HG03460 (cell line): ENCODE measurements around the gene SPARC.

Experiments used
- ATAC-seq: cut with Tn5 transposase; IDR thresholded peaks from one replicate; pipeline ENCODE4 v1.9.1; 2021; ENCODE audit not compliant: unreplicated experiment

The SPARC gene

DNA sequence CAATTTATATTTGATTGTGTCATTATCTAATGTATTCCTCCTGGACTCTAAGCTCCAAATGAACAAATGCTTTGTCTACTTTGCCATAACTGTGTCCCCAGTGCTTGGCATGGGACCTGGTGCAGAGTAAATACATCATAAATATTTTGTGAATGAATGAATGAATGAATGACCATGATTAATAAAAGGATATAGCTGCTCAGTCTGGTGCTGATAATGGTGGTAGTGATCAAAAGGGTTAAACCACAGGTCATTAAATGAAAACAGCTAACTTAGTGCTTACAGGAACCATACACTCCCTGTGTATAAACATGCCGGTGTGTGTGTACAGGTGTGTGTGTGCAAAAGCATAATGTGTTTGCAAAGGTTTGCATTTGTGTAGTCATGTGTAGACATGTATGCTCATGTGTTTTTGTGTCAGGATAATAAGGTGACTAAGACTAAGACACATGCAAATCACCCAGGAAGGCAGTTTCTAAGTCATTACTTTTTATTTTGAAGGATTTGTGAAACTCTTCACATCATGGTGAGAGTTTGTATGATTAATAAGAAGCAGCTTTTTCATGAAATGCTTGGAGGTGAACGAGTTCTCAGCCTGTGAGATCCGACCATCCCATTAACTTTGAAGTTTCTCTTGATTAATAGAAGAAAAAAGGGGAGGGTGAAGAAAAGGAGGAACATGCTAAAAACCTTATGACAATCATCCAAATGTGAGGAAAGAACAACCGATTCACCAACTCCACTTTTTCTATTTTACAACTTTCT, 24.6 kb downstream of the SPARC start:
- peak; percentile 66 for ATAC-seq

DNA sequence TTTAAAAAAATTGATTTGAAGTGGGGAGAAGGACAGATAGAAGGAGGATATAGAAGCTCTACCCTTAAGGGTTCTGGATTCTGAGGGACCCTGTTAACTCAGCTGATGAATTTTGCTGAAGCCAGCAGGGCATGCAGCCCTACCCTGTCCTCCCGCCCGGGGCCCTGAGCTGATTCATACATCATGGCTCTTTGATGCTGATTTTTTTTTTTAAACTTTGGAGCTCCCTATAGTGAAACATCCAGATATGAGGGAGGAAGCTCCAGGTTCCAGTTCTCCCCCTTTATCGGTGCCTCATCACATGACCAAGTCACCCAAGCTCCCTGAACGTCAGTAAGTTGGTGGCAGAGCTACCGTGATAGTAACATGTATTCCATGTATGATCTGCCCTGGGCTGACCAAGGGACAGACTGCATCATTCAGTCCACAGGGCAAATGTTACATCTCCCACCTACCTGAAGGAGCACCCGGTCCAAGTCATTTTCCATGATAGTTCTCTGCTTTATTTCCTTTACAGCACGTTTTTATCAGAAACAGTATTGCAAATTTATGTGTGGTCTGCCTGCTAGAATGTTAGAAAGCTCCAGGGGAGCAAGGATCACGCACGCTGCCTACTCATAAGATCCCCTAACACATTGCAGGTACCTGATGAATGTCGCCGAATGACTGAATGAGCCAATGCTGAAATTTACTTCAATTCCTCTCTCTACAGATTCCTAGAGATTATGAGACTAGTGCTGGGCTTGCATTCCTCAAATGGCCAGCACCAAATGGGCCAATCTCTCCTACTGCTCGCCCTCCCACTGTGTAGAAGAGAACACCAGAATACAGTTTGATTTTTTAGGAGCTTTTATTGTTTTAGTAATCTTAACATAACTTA, 25.9 kb downstream of the SPARC start:
- no peak for ATAC-seq

DNA sequence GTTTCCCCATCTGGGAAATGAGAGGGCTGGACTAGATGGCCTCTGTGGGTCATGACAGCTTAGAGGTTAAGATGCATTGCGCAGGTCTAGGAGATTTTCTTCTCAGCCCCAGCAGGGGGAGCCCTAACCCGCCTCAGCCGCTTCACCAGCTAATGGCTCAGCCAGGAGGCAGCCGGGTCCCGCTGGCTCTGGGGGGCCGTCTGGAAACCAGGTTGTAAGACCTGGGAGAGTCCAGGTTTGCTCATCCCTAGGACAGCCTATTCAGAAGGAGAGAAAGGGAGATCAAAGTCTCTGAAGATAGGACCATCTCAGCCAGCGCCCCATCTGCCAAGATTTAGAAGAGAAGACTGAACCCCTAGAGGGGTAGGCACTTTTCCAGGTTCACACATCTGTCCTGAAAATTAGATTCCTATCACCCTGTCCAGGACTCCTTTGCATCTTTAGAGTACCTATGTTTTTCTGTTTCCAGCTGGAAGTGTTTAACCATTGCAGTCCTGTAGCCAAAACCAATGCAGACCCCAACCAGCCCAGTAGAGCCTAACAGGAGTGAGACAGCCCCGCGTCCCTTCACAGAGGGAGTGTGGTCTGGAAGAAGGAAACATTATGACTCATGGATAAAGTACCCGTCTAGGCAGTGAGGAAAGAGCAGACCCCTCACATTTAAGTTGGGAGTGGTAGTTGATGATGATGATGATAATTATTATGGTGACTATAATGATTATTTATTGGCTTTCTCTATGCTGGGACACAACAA, 27.5 kb downstream of the SPARC start:
- peak; percentile 55 for ATAC-seq

DNA sequence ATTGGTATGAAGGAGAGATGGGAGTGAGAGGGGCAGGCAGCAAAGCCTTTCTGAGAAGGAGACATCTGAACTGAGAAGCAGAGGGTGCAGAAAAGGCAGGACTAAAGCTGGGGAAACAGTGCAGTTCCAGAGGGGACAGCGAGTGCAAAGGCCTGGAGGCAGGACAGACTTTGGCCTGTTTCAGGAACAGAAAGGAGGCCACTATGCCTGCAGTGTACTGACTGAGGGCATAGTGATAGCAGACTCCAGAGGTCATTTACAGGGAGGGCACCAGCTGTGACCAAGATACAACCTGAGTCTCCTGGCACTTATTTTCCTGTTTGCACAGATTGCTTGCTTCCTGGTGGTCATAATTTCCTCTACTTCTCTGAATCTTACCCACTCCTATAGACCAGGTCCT, 29.6 kb downstream of the SPARC start:
- ATAC-seq = no peak

DNA sequence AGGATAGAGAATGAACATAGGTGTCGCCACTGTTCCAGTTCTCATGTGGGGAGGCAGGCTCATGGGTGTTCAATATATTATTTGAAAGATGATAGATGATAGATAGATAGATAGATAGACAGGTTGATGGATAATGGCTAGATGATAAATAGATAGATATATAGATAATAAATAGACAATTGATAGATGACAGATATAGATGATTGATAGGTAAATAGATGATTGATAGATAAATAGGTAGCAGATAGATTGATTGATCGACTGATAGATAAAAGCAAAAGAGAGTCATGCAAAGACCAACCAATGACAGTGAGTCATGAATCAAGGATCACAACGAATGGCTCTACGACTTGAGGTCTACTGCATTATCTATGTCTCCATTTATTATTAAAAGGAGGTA, 30.4 kb downstream of the SPARC start:
- ATAC-seq = no peak

DNA sequence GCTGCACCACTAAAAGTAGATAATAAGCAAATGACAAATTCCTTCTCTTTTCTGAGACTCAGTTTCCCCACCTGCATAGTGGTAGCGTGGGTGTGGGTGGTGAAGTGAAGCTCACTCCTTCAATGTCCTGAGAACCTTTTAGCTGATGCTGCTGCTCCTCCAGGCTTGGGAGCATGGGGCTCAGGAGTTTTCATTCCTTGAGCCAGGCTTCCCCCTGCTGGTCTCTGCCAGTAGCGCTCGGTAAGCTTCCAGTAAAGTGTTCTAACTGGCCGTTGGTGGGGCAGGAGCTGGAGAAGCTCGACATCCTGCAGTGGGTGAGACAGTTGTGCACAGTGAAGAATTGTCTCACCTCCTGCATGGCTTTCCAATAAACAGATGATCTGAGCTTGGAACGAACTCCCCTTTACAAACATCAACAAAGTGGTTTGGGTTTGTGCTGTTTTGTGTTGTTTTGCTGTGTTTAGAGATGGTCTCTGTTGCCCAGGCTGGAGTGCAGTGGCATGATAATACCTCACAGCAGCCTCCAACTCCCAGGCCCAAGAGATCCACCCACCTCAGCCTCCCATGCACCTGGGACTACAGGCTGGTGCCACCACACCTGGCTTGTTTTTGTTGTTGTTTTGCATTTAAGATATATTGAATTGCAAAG, 34.6 kb downstream of the SPARC start:
- peak; percentile 96 for ATAC-seq

DNA sequence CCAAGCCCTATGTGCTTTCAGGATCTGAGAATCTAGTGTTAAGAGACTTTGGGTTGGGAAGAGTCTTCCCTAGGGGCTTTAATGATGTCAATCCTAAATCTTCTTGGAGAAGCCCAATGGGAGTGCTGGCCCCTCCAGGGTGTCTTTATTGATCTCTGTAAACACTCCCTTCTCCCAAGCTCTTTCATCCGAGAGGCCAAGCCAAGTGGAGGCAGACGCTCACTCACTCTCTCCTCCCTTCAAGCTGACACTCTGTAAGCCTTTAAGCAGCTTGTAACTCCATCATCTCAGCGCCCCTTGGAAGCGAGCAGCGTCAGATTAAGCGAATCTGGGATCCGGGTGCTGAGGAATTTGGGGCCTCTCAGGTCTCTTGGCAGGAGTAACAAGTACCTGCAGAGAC, 37.7 kb downstream of the SPARC start:
- ATAC-seq = no peak

DNA sequence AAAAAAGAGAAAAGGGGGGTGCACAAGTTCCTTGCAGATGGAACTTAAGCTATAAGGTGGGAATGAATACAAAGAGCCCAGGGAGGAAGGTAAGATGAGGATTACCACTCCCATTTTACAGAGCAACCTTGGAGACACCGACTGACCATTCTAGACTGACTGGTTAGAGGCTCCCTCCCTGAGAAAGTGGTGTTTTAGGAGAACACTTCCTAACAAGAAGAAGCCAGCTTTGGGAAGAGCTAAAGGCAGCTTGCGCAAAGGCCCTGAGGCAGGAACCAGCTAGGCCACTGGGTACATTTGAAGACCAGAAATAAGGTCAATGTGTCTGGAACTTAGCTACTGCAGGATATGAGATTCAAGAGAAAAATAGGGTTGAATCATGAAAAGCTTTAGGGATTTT, 38.6 kb downstream of the SPARC start:
- no peak for ATAC-seq

DNA sequence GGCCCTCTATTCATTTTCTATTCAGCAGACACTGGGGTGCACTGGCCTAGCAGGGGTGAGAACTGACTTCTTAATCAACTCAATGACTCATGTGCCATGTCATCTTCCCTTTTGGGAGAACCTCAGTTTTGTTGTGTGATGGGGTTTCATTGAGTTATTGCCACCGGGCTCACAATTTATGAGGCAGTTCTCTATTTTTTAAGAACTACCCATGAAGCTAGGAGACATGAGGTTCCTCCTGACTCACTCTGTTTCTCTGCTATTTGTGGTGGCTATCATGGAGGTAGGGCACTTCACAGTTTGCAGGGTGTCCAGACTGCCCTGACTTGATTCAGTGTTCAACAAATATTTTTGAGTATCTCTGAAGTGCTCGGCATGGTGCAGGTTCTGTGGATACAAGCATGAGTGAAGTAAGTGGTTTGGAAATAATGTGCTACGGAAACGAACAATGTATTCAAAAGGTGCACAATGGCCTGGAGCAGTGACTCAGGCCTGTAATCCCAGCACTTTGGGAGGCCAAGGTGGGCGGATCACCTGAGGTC, 39.3 kb downstream of the SPARC start:
- no peak for ATAC-seq

DNA sequence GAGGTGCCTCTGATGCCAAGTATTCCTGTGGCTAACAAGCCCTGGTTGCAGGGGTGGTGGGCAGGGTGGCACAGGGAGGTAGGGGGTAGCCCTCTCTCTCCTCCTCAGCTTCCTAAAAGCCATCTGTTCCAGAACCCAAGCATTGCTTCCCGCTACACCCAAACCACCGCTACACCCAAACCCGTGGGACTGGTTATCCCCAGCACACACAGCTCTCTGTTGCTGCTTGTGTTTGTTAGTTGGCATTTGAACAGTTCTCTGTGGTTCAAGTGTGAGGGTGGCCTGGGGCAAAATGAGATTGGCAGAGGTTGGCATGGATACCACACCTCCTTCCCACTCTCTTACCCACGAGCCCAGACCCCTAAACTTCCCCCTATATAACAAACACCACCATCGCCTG, 40.4 kb downstream of the SPARC start:
- no peak for ATAC-seq

DNA sequence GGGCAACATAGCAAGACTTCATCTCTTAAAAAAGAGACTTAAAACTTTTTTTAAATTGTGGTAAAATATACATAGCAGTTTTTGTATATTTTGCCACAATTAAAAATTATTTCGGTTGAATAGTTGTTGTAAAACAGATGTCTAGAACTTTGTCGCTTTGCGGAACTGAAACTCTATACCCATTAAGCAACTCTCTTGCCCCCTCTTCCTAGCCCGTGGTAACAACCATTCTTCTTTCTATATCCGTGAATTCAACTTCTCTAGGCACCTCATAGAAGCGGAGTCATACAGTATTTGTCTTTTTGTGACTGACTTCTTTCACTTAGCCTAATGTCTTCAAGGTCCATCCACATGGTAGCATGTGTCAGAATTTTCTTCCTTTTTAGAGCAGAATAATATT, 43.3 kb downstream of the SPARC start:
- no peak for ATAC-seq

DNA sequence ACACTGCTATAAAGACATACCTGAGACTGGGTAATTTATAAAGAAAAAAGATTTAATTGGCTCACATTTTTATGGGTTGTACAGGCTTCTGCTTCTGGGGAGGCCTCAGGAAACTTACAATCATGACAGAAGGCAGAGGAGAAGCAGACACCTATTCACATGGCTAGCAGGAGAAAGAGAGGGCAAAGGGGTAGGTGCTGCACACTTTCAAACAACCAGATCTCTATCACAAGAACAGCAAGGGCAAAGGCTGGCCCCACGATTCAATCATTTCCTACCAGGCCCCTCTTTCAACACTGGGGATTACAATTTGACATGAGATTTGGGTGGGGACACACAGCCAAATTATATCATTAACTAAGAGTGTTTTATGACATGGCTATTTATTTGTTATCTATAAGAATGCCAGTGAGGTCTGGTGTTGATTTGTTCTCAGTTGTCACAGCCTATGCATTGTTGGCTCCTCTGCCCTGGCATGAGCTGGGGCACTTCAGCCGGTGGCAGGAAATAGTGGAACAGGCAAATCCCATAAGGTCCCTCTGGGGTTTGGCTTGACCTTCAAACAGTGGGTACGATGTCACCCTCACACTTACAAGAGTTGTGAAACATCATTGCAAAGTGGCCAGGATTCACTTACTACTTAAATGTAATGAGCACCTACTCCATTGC, 44.1 kb downstream of the SPARC start:
- no peak for ATAC-seq

DNA sequence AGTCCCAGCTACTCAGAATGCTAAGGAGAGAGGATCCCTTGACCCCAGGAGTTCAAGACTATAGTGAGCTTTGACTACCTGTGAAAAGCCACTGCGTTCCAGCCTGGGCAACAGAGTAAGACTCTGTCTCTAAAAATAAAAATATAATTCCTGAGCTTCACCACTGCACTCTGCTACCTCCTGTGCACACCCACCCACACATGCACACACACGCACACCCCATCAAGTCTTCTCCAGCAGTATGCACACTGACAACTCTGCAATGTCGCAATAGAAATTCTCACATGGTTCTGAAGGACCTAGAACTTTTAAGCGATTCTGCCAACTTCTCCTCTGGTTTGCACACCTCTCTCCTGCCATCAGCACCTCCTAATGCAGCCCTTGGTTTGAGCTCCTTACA, 48.1 kb downstream of the SPARC start:
- ATAC-seq = no peak

DNA sequence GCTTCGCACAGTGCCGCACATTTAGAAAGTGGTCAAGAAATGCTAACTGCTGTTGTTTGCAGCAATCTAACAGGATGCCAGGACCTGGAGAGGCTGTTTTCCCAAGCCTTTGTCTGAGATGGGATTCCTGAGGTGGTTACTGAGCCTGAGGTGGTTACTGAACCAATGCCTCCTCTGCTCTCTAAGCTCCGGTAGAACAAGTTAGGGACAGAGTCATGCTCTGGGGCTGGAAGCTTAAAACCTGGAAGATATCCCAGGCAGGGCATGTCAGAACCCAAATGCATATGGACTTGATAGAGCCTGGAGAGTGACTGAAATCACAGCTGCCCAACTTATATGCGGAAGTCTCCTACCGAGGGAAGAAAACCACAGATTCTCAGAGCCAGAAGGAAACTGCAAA, 49.0 kb downstream of the SPARC start:
- no peak for ATAC-seq

DNA sequence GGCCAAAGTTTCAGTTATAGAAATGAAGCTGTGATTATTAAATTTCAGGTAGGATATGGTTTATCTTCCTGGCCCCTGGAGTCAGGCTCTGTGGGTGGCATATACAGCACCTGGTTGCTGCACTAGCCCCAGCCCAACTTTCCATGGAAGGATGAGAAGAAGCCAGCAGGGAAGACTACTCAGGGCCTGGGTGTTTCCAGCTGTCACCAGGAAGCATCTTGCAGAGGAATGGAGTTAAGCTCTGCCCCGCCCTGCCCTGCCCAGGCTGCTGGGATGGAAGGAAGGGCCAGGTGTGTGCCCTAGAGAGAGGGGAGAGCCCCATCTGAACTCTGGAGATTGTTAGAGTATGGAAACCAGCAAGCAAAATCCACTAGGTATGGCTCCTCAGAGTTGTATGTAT, 52.8 kb downstream of the SPARC start:
- ATAC-seq = no peak

DNA sequence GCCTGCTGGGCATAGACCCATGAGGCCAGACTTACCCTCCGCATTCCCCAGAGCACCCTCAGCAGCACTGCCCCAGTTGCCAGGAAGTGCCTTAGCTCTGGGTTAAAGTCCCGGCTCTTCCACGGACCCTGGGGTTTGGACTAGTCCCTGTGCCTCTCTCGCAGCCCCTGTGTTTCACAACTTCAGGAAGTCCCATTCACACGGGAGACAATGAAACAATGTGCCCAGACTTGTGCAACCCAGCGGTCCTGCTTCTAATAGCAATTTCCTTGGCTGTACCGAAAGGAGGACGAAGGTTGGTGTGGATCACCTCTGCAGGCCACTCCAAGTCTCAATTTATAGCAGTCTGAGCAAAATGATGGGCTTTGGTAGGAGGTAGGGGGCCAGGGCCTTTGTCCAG, 53.8 kb downstream of the SPARC start:
- no peak for ATAC-seq

DNA sequence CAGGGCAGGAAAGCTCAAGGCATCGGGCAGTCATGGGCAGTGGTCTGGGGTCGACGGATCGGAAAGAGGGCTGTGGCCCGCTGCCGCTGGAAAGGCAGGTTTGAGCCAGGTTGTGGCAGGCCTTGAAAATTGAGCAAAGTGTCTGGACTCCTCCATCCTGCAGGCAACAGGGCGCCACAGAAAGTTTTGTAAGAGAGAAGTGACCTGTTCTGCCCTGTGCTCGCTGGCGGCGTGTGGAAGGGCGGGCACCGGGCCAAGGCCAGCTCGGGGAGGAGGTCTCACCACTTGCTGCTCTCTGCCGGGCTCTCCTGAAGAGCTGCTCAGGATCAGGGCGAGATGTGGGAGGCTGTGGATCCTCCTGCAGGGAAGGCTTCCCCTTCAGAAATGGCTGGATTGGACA, 54.2 kb downstream of the SPARC start:
- no peak for ATAC-seq

DNA sequence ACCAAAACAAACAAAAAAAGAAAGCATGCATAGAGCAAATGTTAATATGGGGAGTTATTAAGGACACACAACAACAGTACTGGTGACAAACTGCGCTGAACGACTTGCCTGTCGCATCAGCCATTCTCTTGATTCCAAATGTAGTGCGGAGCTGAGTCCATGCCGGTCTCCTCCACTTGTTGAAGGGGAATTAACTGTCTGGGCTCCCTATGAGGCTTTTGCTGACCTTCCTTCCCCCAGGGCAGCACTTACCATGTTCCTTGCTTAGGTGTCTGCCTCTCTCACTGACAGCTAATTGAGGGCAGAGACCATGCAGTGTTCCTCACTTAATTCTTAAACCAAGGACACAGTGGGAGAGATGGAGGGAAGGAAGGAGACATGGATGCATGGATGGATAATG, 54.8 kb downstream of the SPARC start:
- ATAC-seq = no peak

DNA sequence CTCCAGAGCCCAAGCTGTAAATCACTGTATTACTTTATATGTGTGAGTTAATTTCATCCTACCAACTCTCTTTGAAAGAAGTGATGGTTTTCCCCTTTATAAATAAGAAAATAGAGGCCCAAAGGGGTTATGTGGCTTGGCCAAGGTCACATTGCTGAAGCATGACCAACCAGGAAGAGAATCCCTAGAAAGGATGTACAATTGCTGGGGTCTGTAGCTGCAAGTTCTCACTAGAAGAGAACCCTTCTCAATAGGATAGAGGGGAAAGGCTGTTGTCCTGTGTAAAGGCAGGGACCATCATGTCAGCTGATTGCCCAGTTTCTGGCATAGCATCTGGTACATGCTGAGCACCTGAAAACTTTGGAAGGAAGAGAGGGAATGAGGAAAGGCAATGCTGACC, 56.6 kb downstream of the SPARC start:
- no peak for ATAC-seq

DNA sequence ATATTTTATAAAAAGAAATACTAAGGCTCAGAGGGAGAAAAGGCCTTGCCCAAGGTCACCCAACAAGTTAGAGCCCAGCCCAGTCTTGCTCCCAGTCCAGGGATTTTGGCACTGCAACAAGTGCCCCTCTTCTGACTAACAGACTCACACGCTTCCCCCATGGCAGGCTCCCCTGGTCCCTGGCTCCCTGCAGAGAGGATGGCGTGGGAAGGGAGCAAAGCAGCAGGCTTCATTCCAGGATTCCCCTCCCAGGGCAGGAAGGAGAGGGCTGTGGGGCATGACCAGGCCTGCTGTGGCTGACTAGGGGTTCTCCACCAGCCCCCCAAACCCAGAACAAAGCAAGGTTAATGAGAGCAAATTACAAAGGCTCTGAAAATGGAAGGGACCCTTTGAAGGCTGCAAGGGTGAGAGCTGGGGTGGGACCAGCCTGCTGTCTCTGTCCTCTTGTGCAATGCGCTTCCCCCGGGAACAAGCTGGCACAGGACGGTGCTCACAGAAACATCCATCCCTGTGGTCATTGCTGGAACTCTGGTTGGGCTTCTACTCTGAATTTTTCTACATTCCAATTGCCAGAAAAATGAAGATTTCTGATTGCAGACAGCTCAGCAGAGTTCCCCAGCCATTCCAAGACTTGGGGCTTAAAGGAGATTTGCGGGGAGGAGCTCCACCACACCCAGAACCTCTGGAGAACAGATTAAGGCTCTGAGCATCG, 58.4 kb downstream of the SPARC start:
- ATAC-seq = no peak
